Prostate gland (tissue), 2 donors: Measurements from ENCODE around the gene AHSP.

Experiments
- CTCF ChIP-seq, 4 experiments: fragments of 200-600 bp in 2 of 4; fragments of 450-650 bp in 2 of 4; sonication (generic) in 2 of 4; IDR thresholded peaks; 1 replicate in 3 of 4; 2 replicates in 1 of 4; pipeline ENCODE4 v1.5.1; 2016 to 2019; ENCODE audit warnings: antibody characterized with exemption in 4 of 4, mild to moderate bottlenecking in 2 of 4, moderate library complexity in 2 of 4
- POLR2A ChIP-seq: fragments of 450-650 bp; IDR thresholded peaks from one replicate; pipeline ENCODE4 v1.6.1; 2016; ENCODE audit warnings: antibody characterized with exemption, mild to moderate bottlenecking
- POLR2AphosphoS5 ChIP-seq: sonication (generic); formaldehyde crosslinking; IDR thresholded peaks from one replicate; pipeline ENCODE4 v1.6.1; 2017; ENCODE audit warnings: antibody characterized with exemption

- no peak for TF ChIP-seq CTCF (IDR thresholded peaks at IDR 0.05)
- no peak for TF ChIP-seq POLR2AphosphoS5
- no peak for TF ChIP-seq POLR2A
Observed at GRCh38 chr16:31501226-31501965, 26.3 kb upstream of the AHSP start.
